Measurements from ENCODE around the gene SLC4A4.

Gene SLC4A4

GRCh38 chr4:71608678-71609071 lies 269.9 kb downstream of the SLC4A4 start:
- FAIRE-seq, result no peak

GRCh38 chr4:71609167-71609566 lies 270.3 kb downstream of the SLC4A4 start:
- FAIRE-seq, result no peak

- no peak for FAIRE-seq
These were observed 270.8 kb downstream of the SLC4A4 start for GRCh38 chr4:71609651-71610050.

- FAIRE-seq, result no peak
These were observed 275.8 kb downstream of the SLC4A4 start for GRCh38 chr4:71614621-71615020.

- FAIRE-seq, result no peak
These were observed 277.5 kb downstream of the SLC4A4 start for GRCh38 chr4:71616168-71616811.
